A549 (cell line): ENCODE data around the gene CXADR.
"Not testable (repeated sequence)": the region's sequence is repeated elsewhere in the genome, so short reads cannot be mapped to it uniquely, and the experiment has no call there.

Experiments used
- CTCF ChIP-seq: fragments of >200 bp; sonication (Bioruptor Twin); formaldehyde crosslinking; IDR thresholded peaks from 3 replicates; pipeline ENCODE4 v1.5.1; 2016
- POLR2A ChIP-seq: IDR thresholded peaks from 2 replicates; pipeline ENCODE4 v1.6.1; 2012; ENCODE audit warnings: mild to moderate bottlenecking, low read length

GRCh38 chr21:17502985-17503384 lies 9.9 kb upstream of the CXADR start:
- TF ChIP-seq CTCF, POLR2A: not testable (repeated sequence)
